H1 (cell line): Measurements from ENCODE around the gene SPG7. TPM values are rescaled to one million over a fixed set of nuclear protein-coding genes. Genes with fewer than 3 reads are reported as not detected.

ENCODE experiments used
- CTCF ChIA-PET: fragments of 300-600 bp; sonication (Branson Sonifier 250); formaldehyde crosslinking; loops from one replicate; lab custom pipeline; 2021; ENCODE audit not compliant: partially characterized antibody; lab: Charles Lee
- POLR2A ChIA-PET: fragments of 300-600 bp; sonication (Branson Sonifier 250); formaldehyde crosslinking; loops from one replicate; lab custom pipeline; 2021; ENCODE audit warnings: inconsistent platforms; ENCODE audit not compliant: partially characterized antibody; lab: Charles Lee
- DNase-seq, 2 experiments: peaks; one replicate each; pipeline versions ENCODE4 v3.0.0 to v3.0.0-alpha.2; 2010 to 2022; ENCODE audit warnings: low spot score in 2 of 2, low read depth in 1 of 2, mixed read lengths in 1 of 2
- FAIRE-seq: peaks from 2 replicates; lab custom pipeline; 2011; peaks lifted over from hg19 to GRCh38; lab: Jason Lieb, UNC
- H2AFZ ChIP-seq: 2 replicates; pipeline ENCODE4 v1.8.1; 2012; ENCODE audit warnings: low read length, inconsistent platforms
- H2AK5ac ChIP-seq: 2 replicates; pipeline ENCODE4 v1.6.1; 2013; ENCODE audit warnings: low read depth, low read length
- H2BK120ac ChIP-seq: replicated peaks from 2 replicates; pipeline ENCODE3; 2013; ENCODE audit warnings: low read depth, low read length, inconsistent platforms
- H2BK12ac ChIP-seq: 2 replicates; pipeline ENCODE4 v1.6.1; 2013; ENCODE audit warnings: low read depth, low read length
- H2BK15ac ChIP-seq: 2 replicates; pipeline ENCODE4 v1.6.1; 2013; ENCODE audit warnings: low read length
- H2BK20ac ChIP-seq: 2 replicates; pipeline ENCODE4 v1.6.1; 2013; ENCODE audit warnings: low read length
- H2BK5ac ChIP-seq: 2 replicates; pipeline ENCODE4 v1.6.1; 2013; ENCODE audit warnings: low read depth, low read length
- H3K14ac ChIP-seq: 2 replicates; pipeline ENCODE4 v1.6.1; 2013; ENCODE audit warnings: inconsistent platforms; ENCODE audit not compliant: insufficient read length
- H3K18ac ChIP-seq: 2 replicates; pipeline ENCODE4 v1.6.1; 2013; ENCODE audit warnings: low read length; ENCODE audit errors: extremely low read depth
- H3K23ac ChIP-seq: 2 replicates; pipeline ENCODE4 v1.6.1; 2013; ENCODE audit warnings: inconsistent platforms; ENCODE audit not compliant: insufficient read length
- H3K23me2 ChIP-seq: 2 replicates; pipeline ENCODE4 v1.6.1; 2013; ENCODE audit warnings: low read depth, low read length
- H3K27ac ChIP-seq: 2 replicates; pipeline ENCODE4 v1.6.1; 2011; ENCODE audit warnings: low read depth, low read length, inconsistent platforms
- H3K27me3 ChIP-seq, 4 experiments: replicated peaks in 1 of 4; 1 replicate in 1 of 4; 2 replicates in 3 of 4; pipeline versions ENCODE4 v1.6.1 to v1.8.1; 2011 to 2013; ENCODE audit warnings: low read length in 3 of 4, mild to moderate bottlenecking in 3 of 4, inconsistent platforms in 2 of 4, mixed read lengths in 2 of 4, moderate library complexity in 1 of 4; ENCODE audit not compliant: control insufficient read depth in 3 of 4, insufficient read depth in 3 of 4; ENCODE audit errors: extremely low read depth in 1 of 4
- H3K36me3 ChIP-seq, 4 experiments: 2 replicates each; pipeline versions ENCODE4 v1.6.1 to v1.8.1; 2011 to 2013; ENCODE audit warnings: mild to moderate bottlenecking in 4 of 4, low read length in 3 of 4, moderate library complexity in 2 of 4, control low read depth in 1 of 4, inconsistent platforms in 1 of 4; ENCODE audit not compliant: insufficient read depth in 4 of 4, control insufficient read depth in 2 of 4
- H3K4ac ChIP-seq: replicated peaks from 2 replicates; pipeline ENCODE3; 2013; ENCODE audit warnings: low read length, low read depth, mixed read lengths, inconsistent platforms; ENCODE audit not compliant: insufficient read length
- H3K4me1 ChIP-seq, 4 experiments: replicated peaks in 1 of 4; 1 replicate in 1 of 4; 2 replicates in 3 of 4; pipeline versions ENCODE4 v1.6.1 to v1.8.1; 2011 to 2013; ENCODE audit warnings: low read length in 3 of 4, inconsistent platforms in 2 of 4, mixed read lengths in 1 of 4; ENCODE audit not compliant: insufficient read depth in 4 of 4, control insufficient read depth in 3 of 4
- H3K4me2 ChIP-seq, 2 experiments: 2 replicates each; pipeline versions ENCODE4 v1.6.1 to v1.8.1; 2011 to 2013; ENCODE audit warnings: low read depth in 2 of 2, low read length in 2 of 2, control low read depth in 1 of 2, inconsistent platforms in 1 of 2, mild to moderate bottlenecking in 1 of 2; ENCODE audit not compliant: insufficient read depth in 1 of 2
- H3K4me3 ChIP-seq, 4 experiments: fragments of 200-600, 300-600 bp in 1 of 4; sonication (generic), shearing (Covaris generic), sonication (Bioruptor Twin) in 1 of 4; 2 replicates each; pipeline versions ENCODE4 v1.5.1 to v1.8.1; 2011 to 2016; ENCODE audit warnings: low read length in 4 of 4, low read depth in 3 of 4, control low read depth in 2 of 4, inconsistent platforms in 2 of 4, mild to moderate bottlenecking in 2 of 4, mixed read lengths in 1 of 4, moderate library complexity in 1 of 4; ENCODE audit not compliant: insufficient read depth in 2 of 4; ENCODE audit errors: extremely low read depth in 1 of 4
- H3K56ac ChIP-seq: replicated peaks from 2 replicates; pipeline ENCODE3; 2013; ENCODE audit warnings: low read depth, mild to moderate bottlenecking, mixed read lengths, low read length, inconsistent platforms; ENCODE audit not compliant: insufficient read length
- H3K79me1 ChIP-seq: 2 replicates; pipeline ENCODE4 v1.6.1; 2013; ENCODE audit warnings: low read depth, low read length, control low read depth
- H3K79me2 ChIP-seq, 2 experiments: 2 replicates each; pipeline versions ENCODE4 v1.6.1 to v1.8.1; 2012 to 2013; ENCODE audit warnings: low read length in 2 of 2, mild to moderate bottlenecking in 2 of 2, inconsistent platforms in 1 of 2; ENCODE audit not compliant: insufficient read depth in 2 of 2, control insufficient read depth in 1 of 2
- H3K9ac ChIP-seq, 4 experiments: replicated peaks in 1 of 4; 1 replicate in 1 of 4; 2 replicates in 3 of 4; pipeline versions ENCODE4 v1.6.1 to v1.8.1; 2011 to 2013; ENCODE audit warnings: low read depth in 3 of 4, low read length in 3 of 4, control low read depth in 2 of 4, mild to moderate bottlenecking in 2 of 4, moderate library complexity in 2 of 4, inconsistent platforms in 1 of 4; ENCODE audit errors: extremely low read depth in 1 of 4
- H3K9me3 ChIP-seq, 2 experiments: 2 replicates each; pipeline versions ENCODE4 v1.6.1 to v1.8.1; 2012 to 2013; ENCODE audit warnings: mild to moderate bottlenecking in 2 of 2, moderate library complexity in 2 of 2, control low read depth in 1 of 2, inconsistent platforms in 1 of 2, low read depth in 1 of 2, low read length in 1 of 2, mixed read lengths in 1 of 2; ENCODE audit not compliant: insufficient read depth in 2 of 2
- H4K20me1 ChIP-seq, 2 experiments: replicated peaks in 1 of 2; 2 replicates each; pipeline versions ENCODE3 to v1.8.1; 2011 to 2013; ENCODE audit warnings: inconsistent platforms in 2 of 2, low read length in 2 of 2, mild to moderate bottlenecking in 1 of 2; ENCODE audit not compliant: insufficient read depth in 2 of 2, control insufficient read depth in 1 of 2
- H4K5ac ChIP-seq: 2 replicates; pipeline ENCODE4 v1.6.1; 2013; ENCODE audit warnings: low read length, low read depth, mixed read lengths, inconsistent platforms; ENCODE audit not compliant: insufficient read length
- H4K8ac ChIP-seq: 2 replicates; pipeline ENCODE4 v1.8.0; 2013; ENCODE audit warnings: mild to moderate bottlenecking, moderate library complexity, low read length, inconsistent platforms; ENCODE audit not compliant: insufficient read depth; ENCODE audit errors: extremely low read depth
- H4K91ac ChIP-seq: replicated peaks from 2 replicates; pipeline ENCODE3; 2013; ENCODE audit warnings: low read length, mixed read lengths, inconsistent platforms; ENCODE audit not compliant: insufficient read length
- CHD2 ChIP-seq: IDR thresholded peaks from 2 replicates; pipeline ENCODE4 v1.6.1; 2012; ENCODE audit warnings: low read length, improper control_type of control experiment
- EGR1 ChIP-seq: IDR thresholded peaks from 2 replicates; pipeline ENCODE4 v1.6.1; 2011; ENCODE audit warnings: low read depth, low read length, borderline replicate concordance
- JUN ChIP-seq: IDR thresholded peaks from 2 replicates; pipeline ENCODE4 v1.6.1; 2011; ENCODE audit warnings: low read depth, mild to moderate bottlenecking, improper control_type of control experiment, low read length
- POLR2AphosphoS5 ChIP-seq: IDR thresholded peaks from 2 replicates; pipeline ENCODE4 v1.6.1; 2011; ENCODE audit warnings: low read depth, low read length
- RAD21 ChIP-seq, 2 experiments: IDR thresholded peaks in 1 of 2; conservative IDR thresholded peaks in 1 of 2; 2 replicates each; pipeline ENCODE4 v1.6.1; 2011; ENCODE audit warnings: low read depth in 2 of 2, low read length in 2 of 2, improper control_type of control experiment in 1 of 2, inconsistent platforms in 1 of 2, mild to moderate bottlenecking in 1 of 2, moderate library complexity in 1 of 2
- RBBP5 ChIP-seq: IDR thresholded peaks from 2 replicates; pipeline ENCODE4 v1.7.1; 2012; ENCODE audit warnings: low read depth, mild to moderate bottlenecking, inconsistent platforms, low read length, moderate library complexity, borderline replicate concordance
- SIN3A ChIP-seq, 2 experiments: IDR thresholded peaks in 1 of 2; conservative IDR thresholded peaks in 1 of 2; 2 replicates each; pipeline ENCODE4 v1.6.1; 2011 to 2012; ENCODE audit warnings: low read length in 2 of 2, improper control_type of control experiment in 1 of 2, low read depth in 1 of 2, mild to moderate bottlenecking in 1 of 2
- SP2 ChIP-seq: IDR thresholded peaks from 2 replicates; pipeline ENCODE4 v1.6.1; 2012; ENCODE audit warnings: mild to moderate bottlenecking, low read length, inconsistent platforms
- SRF ChIP-seq: IDR thresholded peaks from 2 replicates; pipeline ENCODE4 v1.6.1; 2011; ENCODE audit warnings: mild to moderate bottlenecking, low read depth, low read length, moderate library complexity
- TEAD4 ChIP-seq: IDR thresholded peaks from 2 replicates; pipeline ENCODE4 v1.6.1; 2012; ENCODE audit warnings: low read depth, low read length, inconsistent platforms, mixed read lengths
- WGBS, 2 experiments: shearing (Covaris generic) in 1 of 2; methylation state at CpG; one replicate each; pipeline versions ENCODE4 v1.1.6 to v1.1.7; 2013 to 2015; ENCODE audit warnings: low lambda C conversion rate in 2 of 2, mixed read lengths in 2 of 2, inconsistent platforms in 1 of 2, low coverage in 1 of 2, missing lambda C conversion rate in 1 of 2; ENCODE audit not compliant: insufficient replicate concordance in 2 of 2, insufficient coverage in 1 of 2, insufficient read length in 1 of 2; ENCODE audit errors: extremely low coverage in 1 of 2, missing lambda C conversion rate in 1 of 2; 5-methylcytosine and 5-hydroxymethylcytosine counted together
- polyA plus RNA-seq, 7 experiments: library from polyadenylated mRNA; depleted of rRNA in 3 of 7; stranded (reverse) in 5 of 7; unstranded in 2 of 7; fragments of >200 nt in 5 of 7; fragments of 200-250 nt in 2 of 7; gene quantifications; 1 replicate in 5 of 7; 2 replicates in 1 of 7; 4 replicates in 1 of 7; pipeline versions ENCODE4 v1.2.1 to v1.2.3, GENCODE V29; 2011 to 2013; ENCODE audit warnings: missing spikeins in 2 of 7, mixed read lengths in 2 of 7
- total RNA-seq: library from RNA; stranded (reverse); fragmentation: NEBNext Ultra II Directional; extraction: Animal tissue kit (Norgen Biotek cat#: 25700); gene quantifications from 2 replicates; pipeline ENCODE4 v1.2.1, GENCODE V29; 2021

Gene SPG7
- total and polyA plus RNA-seq, 2 of the 8 experiments (the other 6 are each of a cell fraction or from before 2014, with no cell fraction given) = 72.1 to 113 TPM

DNA sequence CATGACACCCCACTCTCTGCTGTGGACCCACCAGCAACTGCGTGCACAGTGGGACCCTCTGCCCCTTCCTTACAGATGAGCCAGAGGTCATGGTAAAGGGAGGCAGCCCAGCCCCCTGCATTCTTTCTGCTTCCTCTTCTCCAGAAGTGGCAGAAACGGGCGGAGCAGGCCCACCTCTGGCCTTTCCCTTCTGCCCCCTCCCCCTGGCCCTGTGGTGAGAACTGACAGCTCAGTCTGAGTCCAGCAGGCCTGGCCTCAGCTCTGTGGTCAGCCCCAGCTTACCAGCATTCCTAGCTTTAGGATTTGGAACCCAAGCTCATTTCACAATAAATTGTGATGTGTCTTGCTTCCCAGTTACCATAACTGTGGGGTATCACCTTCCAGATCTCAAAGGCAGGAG lies 13.1 kb upstream of the SPG7 start:
- Histone ChIP-seq H3K36me3 (no peaks in the 10 kb centered on the region), H2BK12ac (no peak overlapping the region), H3K56ac (no peak overlapping the region), H3K9ac (no peak overlapping the region), H4K20me1 (peaks cover 2 to 3% of the 10 kb centered on the region in 2 experiments), H3K18ac (no peak overlapping the region), H3K23ac (no peak overlapping the region), H2AFZ (no peak overlapping the region), H4K8ac (no peak overlapping the region), H3K4ac (no peak overlapping the region), H2AK5ac (0 out of 2 replicates have a peak overlapping the region, but pooled peaks have one; percentile 4), H3K4me3 (no peak overlapping the region), H3K4me1 (peaks cover 0 to 9% (median 4%) of the 10 kb centered on the region in 4 experiments; a peak in 2 of 7 replicates), H4K91ac (no peak overlapping the region), H2BK15ac (no peak overlapping the region), H2BK20ac (no peak overlapping the region), H2BK5ac (no peak overlapping the region), H3K14ac (no peak overlapping the region), H3K79me2 (peaks cover 0 to 15% of the 10 kb centered on the region in 2 experiments; a peak in 2 of 4 replicates), H3K9me3 (no peaks in the 10 kb centered on the region), H2BK120ac (no peak overlapping the region), H3K27me3 (no peaks in the 10 kb centered on the region), H4K5ac (no peak overlapping the region), H3K27ac (no peak overlapping the region), H3K23me2 (peaks cover 5% of the 10 kb centered on the region), H3K4me2 (no peak overlapping the region), H3K79me1 (no peaks in the 10 kb centered on the region; the same call in none of the 2 replicates)
- CTCF ChIA-PET = interaction anchor here (0.6 to 1.6 kb wide), 12 partner anchors 9 to 1911 kb away, joined by 3 to 5 read pairs (median 3); no protein-coding TSS in a partner anchor
- POLR2A ChIA-PET = interaction anchor here (1.5 to 2.5 kb wide), 4 partner anchors 9 to 68 kb away, joined by 4 to 10 read pairs (median 6); partner anchors contain the start of gene SPG7
- TF ChIP-seq JUN = no peak
- no peak for TF ChIP-seq CHD2
- no peak for TF ChIP-seq SRF
- no peak for TF ChIP-seq SP2
- TF ChIP-seq TEAD4 = no peak
- TF ChIP-seq POLR2AphosphoS5 = no peak
- no peak for TF ChIP-seq EGR1
- TF ChIP-seq SIN3A (conservative IDR thresholded peaks at IDR 0.05 in 1 of 2, IDR thresholded peaks at IDR 0.05 in 1 of 2; ENCODE audit: low read depth in 1 of 2, low read length in 2 of 2) = no peak
- no peak for TF ChIP-seq RBBP5
- TF ChIP-seq RAD21 (IDR thresholded peaks at IDR 0.05 in 1 of 2, conservative IDR thresholded peaks at IDR 0.05 in 1 of 2; ENCODE audit: low read depth in 2 of 2, low read length in 2 of 2) = no peak
- WGBS, 2 experiments = 100% methylated on average over 2 of the region's 3 CpGs; no CpG with 5 or more reads in 1 of the 2 experiments
- FAIRE-seq (no peak), DNase-seq (no peak)
